Endothelial cell of umbilical vein (primary cell): ENCODE results near the gene C16orf90.

Experiments
- EZH2 ChIP-seq: IDR thresholded peaks from 2 replicates; pipeline ENCODE4 v1.6.1; 2012; ENCODE audit warnings: borderline replicate concordance, low read depth, mild to moderate bottlenecking, moderate library complexity, low read length, inconsistent platforms; ENCODE audit not compliant: severe bottlenecking
- FOS ChIP-seq: IDR thresholded peaks from 2 replicates; pipeline ENCODE4 v1.6.1; 2011; ENCODE audit warnings: mild to moderate bottlenecking, low read length, moderate library complexity, borderline replicate concordance; ENCODE audit not compliant: insufficient read depth
- GATA2 ChIP-seq: IDR thresholded peaks from 2 replicates; pipeline ENCODE4 v1.7.0; 2011; ENCODE audit warnings: low read depth, mild to moderate bottlenecking, moderate library complexity, mixed read lengths, low read length; ENCODE audit not compliant: insufficient read length, insufficient read depth
- JUN ChIP-seq: IDR thresholded peaks from 2 replicates; pipeline ENCODE4 v1.6.1; 2011; ENCODE audit warnings: borderline replicate concordance, low read depth; ENCODE audit not compliant: insufficient read length, insufficient read depth
- MYC ChIP-seq: IDR thresholded peaks from one replicate; pipeline ENCODE4 v1.6.1; 2011; ENCODE audit warnings: mild to moderate bottlenecking, low read depth, low read length
- POLR2A ChIP-seq: IDR thresholded peaks from 2 replicates; pipeline ENCODE4 v1.6.1; 2012; ENCODE audit warnings: low read depth, mild to moderate bottlenecking, control low read depth, low read length
- POLR2AphosphoS5 ChIP-seq: IDR thresholded peaks from 2 replicates; pipeline ENCODE4 v1.6.1; 2012; ENCODE audit warnings: low read depth, mild to moderate bottlenecking, control low read depth, low read length, moderate library complexity; ENCODE audit not compliant: insufficient read depth
- TF ChIP-seq, protein P1 (sequence below), 2 donors: IDR thresholded peaks; 1 replicate in 1 of 2; 2 replicates in 1 of 2; pipeline ENCODE4 v1.5.1; 2011; ENCODE audit warnings: low read length in 2 of 2, mild to moderate bottlenecking in 2 of 2, moderate library complexity in 2 of 2, control low read depth in 1 of 2, inconsistent platforms in 1 of 2, low read depth in 1 of 2; ENCODE audit not compliant: insufficient read depth in 1 of 2; ENCODE audit errors: extremely low read depth in 1 of 2
- TF ChIP-seq, protein P2 (sequence below): IDR thresholded peaks from 2 replicates; pipeline ENCODE4 v1.6.1; 2011; ENCODE audit not compliant: insufficient read depth, insufficient read length

DNA sequence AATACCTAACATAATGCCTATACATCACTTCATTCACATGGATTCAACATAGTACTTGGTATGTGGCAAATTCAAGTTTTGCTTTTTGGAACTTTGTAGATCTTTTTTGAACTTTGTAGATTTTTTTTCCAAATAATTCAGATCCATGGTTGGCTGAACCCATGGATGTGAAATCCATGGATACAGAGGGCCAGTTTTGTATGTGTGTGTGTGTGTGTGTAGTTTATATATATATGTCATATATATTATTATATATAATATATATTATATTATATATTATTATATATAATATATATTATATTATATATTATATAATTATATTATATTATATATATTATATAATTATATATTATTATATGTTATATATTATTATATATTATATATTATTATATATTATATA is 33.9 kb upstream of the C16orf90 start:
- TF ChIP-seq, protein P1, sequence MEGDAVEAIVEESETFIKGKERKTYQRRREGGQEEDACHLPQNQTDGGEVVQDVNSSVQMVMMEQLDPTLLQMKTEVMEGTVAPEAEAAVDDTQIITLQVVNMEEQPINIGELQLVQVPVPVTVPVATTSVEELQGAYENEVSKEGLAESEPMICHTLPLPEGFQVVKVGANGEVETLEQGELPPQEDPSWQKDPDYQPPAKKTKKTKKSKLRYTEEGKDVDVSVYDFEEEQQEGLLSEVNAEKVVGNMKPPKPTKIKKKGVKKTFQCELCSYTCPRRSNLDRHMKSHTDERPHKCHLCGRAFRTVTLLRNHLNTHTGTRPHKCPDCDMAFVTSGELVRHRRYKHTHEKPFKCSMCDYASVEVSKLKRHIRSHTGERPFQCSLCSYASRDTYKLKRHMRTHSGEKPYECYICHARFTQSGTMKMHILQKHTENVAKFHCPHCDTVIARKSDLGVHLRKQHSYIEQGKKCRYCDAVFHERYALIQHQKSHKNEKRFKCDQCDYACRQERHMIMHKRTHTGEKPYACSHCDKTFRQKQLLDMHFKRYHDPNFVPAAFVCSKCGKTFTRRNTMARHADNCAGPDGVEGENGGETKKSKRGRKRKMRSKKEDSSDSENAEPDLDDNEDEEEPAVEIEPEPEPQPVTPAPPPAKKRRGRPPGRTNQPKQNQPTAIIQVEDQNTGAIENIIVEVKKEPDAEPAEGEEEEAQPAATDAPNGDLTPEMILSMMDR (IDR thresholded peaks at IDR 0.05; ENCODE audit: extremely low read depth in 1 of 2, insufficient read depth in 1 of 2, low read depth in 1 of 2, low read length in 2 of 2) = no peak
- no peak for TF ChIP-seq JUN
- TF ChIP-seq FOS = no peak
- TF ChIP-seq EZH2 = no peak
- no peak for TF ChIP-seq POLR2A
- TF ChIP-seq POLR2AphosphoS5 = no peak
- TF ChIP-seq, protein P2, sequence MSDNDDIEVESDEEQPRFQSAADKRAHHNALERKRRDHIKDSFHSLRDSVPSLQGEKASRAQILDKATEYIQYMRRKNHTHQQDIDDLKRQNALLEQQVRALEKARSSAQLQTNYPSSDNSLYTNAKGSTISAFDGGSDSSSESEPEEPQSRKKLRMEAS = no peak
- no peak for TF ChIP-seq MYC
- TF ChIP-seq GATA2 = no peak
